Occipital lobe (tissue), 2 donors: ENCODE results near the gene OSBPL1A. TPM values are rescaled to one million over a fixed set of nuclear protein-coding genes. Genes with fewer than 3 reads are reported as not detected.

Source experiments
- DNase-seq: peaks from one replicate; lab custom pipeline; 2025; lab: John Stamatoyannopoulos, UW
- total RNA-seq: library from RNA; depleted of rRNA; stranded (reverse); fragments of >200 nt; gene quantifications from one replicate; pipeline ENCODE4 v1.2.3, GENCODE V29; 2014

The OSBPL1A gene
- total RNA-seq, 1 donor from 2014 or later, result 63.9 TPM

DNA sequence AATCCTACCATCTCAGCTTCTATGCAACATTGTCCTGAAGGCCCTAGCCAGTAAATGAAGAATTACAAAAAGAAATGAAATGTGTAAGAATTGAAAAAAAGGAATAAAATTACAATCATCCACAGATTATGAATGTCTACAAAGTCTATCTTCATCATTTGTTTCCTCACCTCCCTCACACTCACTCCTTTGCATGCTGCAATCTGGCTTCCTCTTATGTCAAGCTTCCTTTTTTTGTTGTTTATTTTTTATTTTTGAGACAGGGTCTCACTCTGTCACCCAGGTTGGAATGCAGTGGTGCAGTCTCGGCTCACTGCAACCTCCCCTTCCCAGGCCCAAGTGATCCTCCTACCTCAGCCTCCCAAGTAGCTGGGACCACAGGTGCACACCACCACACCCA is 129.7 kb downstream of the OSBPL1A start:
- no peak for DNase-seq

DNA sequence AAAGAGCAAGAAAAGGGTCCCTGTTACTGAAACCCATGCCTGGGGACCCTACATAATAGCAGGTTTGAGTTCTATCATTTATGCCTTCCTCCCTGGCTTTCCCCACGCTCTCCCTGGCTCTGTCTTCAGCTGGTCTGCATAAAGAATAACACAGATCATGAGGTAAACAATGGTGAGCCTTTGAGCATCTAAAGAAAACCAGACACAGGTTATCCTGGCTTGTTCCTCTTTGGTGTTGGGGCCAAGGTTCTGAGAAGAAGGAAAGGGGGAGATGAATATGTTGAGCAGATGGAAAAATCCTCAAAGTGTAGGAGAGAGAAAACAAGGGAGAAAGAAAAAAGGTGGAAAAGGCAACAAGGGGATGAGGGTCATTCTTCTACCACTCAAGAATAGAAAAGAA is 131.5 kb downstream of the OSBPL1A start:
- no peak for DNase-seq

DNA sequence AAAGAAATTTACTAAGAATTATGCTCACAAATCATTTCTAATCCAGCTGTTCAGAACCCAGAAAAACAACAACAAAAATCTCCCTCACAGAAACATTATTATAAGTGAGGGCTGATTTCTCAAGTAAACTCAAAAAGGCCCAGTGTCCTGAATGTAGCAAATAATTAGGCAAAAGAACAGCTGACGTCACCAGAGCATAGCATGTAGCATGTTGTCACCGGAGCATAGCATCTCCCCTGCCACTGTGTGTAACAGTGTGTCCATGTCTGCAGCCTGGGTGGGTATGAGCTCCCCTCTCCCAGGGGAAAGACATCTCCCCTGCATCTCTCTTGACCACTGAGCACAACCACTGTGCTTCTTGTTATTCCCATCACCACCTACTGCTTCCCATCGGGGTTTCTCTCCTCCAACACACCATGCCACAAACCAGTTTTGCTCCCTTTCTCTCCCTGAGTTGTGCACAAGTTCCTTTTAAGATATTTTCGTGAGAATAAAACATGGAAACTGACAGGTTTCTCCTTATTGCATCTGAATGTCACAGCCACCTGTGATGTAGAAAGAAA is 132.0 kb downstream of the OSBPL1A start:
- DNase-seq, result no peak

DNA sequence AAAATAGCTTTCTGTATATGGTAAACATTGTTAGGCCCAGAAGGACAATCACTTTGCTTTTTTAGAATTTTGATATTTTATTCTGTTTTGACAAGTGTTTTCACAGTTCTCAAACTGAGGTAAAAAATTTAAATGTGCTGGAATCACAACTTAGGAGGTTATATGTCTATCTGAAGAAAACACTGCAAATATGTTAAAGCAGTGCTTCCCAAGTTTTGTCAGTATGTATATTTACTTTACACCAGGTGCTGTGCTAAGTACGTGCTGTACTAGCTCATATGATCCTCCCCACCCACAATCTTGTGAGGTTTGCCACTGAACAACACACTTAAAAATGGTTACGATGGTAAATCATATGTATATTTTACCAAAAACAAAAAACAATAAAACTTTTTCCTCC is 134.6 kb downstream of the OSBPL1A start:
- DNase-seq, result no peak

DNA sequence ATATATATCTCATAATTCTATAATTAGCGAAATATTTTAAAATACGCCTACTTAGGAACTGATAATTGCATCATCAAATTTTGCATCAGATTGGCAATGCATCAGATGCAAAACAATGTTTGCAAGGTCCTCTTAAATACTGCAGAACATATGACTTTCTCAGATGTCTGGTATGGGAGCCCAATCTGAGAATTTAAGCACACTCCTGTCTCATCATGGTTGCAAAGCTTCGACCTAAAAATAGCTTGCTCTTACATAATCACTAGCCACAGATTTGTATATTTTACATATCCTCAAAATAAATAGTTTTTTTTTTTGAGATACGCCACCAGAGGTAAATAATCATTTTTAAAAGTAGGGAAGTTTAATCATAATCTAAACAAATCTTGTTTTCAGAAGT is 135.5 kb downstream of the OSBPL1A start:
- DNase-seq, result no peak

DNA sequence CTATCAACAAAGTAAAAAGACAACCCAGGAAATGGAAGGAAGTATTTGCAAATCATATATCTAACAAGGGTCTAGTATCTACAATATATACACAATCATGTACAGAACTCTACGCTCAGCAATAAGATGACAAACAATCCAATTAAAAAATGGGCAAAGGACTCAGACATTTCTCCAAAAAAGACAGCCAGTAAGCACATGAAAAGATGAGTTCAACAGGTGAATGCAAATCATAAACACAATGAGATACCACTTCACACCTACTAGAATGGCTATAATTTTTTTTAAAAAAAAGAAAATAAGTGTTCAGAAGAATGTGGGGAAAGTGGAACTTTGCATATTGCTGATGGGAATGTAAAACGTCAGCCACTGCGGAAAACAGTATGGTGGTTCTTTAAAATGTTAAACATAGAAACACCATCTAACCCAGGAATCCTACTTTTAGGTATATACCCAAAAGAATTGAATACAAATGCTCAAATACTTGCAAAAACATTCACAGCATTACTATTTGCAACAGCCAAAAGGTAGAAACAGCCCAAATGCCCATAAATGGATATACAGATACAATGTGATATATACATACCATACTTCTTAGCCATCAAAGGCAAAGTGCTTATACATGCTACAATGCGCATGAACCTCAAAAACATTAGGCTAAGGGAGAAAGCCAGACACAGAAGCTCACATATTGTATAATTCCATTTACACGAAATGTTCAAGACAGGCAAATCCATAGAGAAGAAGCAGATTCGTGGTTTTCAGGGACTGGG is 137.6 kb downstream of the OSBPL1A start:
- no peak for DNase-seq

DNA sequence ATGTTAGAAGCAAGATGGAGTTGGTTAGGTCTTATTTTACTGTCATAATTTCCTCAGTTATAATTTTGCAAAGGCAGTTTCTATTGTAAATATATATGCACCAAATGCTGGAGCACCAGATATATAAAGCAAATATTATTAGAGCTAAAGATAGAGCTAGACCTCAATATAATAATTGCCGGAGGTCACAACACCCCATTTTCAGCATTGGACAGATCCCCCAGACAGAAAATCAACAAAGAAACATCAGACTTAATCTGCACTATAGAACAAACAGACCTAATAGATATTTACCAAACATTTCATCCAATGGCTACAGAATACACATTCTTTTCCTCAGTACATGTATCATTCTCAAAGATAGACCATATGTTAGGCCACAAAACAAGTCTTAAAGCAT is 143.6 kb downstream of the OSBPL1A start:
- DNase-seq, result no peak

DNA sequence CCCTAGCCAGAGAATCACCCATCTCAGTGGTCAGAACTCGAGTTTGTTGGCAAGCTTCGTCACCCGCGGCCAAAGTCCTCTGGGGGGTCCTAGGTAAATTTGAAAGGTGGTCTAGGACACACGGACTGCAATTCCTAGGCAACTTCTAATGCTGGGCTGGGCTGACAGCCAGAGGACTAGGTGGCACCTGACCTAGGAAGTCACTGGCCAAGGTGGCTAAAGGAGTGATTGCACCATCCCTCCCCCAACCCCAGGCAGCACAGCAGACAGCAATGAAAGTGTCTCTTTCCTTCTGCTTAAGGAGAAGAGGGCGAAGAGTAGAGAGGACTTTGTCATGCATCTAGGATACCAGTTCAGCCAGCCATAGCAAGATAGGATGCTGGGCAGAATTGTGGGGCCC is 147.9 kb downstream of the OSBPL1A start:
- no peak for DNase-seq

DNA sequence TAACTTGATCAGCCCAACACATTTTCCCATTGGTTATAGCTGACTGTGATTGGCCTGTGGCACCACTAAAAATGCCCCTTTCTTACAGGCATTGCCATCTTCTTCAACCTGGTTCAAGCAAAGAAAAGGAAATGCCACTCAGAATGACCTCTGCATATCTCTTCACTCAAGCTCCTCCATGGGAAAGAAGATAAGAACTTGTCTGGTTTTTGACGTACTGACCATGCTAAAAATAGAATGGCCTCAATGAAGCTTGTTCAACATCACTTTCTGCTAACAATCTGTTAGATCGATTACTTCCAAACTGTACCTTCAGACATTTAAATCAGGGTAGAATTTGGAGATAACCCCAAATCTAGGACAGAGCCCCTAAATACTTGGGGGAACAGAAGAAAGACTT is 149.3 kb downstream of the OSBPL1A start:
- DNase-seq, result no peak

DNA sequence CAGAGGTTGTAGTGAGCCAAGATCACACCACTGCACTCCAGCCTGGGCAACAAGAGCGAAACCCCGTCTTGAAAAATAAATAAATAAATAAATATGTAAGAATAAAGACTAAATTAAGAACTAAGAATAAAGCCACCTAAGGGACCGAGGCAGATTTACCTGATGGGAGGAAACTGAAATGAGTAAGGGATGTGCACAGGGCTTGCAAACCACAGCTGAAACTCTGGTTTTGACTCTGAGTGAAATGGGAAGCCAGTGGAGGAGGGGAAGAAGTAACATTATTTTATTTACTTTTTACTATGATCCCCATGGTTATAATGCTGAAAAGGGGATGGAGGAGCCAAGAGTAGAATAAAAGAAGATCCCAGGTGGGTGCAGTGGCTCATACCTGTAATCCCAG is 151.5 kb downstream of the OSBPL1A start:
- DNase-seq, result no peak

DNA sequence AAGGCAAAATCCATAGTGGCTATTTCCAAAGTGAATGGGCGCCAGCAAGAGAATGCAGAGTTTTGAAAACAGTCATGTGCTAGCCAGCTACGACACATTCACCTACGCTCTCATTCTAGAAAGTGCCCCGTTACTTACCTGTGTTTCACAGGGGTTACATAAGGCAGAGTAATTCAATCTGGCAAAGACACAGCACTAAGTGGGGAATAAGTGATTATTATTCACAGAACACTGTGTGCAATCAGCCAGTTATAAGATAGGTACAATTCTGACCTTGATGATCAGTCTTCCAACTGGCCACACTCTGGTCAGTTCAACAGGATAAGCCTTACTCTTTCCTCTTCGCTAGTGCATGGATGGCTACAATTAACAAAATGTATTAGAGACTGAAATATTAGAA is 152.9 kb downstream of the OSBPL1A start:
- no peak for DNase-seq

DNA sequence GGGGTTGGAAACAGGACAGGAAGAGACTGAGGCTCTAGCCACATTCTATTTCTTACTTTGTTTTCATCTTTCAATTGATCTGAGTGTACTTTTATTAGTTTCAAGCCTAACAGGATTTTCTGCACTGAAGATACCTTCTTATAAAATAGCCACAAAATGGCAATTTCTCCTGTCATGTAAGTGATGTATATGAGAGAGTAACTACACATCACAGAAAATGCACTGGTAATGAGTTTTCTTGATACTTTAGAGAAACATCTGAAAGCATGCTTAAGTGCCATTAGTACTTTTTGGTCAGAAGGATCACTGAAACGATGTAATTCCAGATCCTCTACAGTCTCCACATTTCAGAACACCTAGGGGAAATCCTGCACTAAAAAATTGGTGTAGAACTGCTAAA is 153.9 kb downstream of the OSBPL1A start:
- no peak for DNase-seq

DNA sequence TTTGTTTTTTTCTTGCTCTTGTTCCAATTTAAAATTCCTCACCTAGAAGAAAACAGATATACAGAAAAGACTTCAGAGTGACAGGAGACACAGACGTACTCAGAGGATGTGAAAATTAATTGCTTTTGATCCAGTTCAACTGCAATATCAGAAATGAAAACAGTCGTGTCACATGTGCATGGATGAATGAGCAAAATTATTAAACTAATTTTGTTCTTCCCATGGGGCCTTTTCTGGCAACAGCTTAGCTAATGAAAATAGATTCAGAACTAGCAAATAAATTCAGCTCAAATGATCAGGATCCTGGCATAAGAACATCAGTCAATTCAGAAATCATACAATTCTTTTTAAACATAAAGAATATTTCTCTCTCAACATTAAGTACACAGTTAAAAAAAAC is 158.3 kb downstream of the OSBPL1A start:
- no peak for DNase-seq

DNA sequence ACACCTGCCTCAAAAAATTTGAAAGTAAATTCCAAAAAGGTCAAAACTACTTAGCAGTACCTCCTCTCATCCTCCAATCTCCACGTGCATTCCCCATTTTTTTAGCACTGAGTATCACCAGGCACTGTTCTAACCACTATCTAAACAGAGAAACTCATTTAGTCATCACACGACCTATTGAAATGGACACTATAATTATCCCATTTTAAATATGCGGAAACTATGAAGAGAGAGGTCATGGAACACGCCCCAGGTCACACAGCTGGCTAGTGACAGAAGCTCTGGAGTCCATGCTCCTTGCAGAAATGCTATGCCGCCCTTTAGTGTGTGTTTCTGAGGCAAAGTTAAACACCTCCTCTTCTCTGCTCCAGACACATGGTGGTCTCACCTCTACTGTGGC is 159.2 kb downstream of the OSBPL1A start:
- DNase-seq, result no peak

DNA sequence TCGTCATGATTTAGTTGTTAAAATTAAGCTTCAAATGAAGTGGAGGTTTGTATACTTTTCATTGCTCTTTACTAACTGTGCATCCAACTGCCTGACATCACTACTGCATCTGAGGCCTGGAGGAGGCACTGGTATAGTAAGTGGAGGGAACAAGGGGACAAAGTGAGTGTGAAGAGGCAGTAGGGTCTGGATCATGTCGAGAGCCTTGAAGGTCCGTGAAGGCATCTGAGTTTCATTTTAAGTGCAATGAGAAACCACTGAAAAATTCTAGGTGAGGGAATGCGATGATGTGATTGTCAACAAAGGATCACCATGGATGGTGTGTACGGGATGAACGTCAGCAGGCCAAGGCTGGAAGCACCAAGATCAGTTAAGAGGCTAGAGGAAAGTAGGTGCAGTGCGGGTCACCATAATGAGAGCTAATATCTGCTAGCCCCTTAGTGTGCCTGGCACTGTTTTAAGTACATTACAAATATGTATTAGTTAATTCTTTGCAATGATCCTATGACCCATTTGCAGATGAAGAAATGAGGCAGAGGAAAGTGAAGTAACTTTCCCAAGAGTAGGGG is 162.7 kb downstream of the OSBPL1A start:
- no peak for DNase-seq

DNA sequence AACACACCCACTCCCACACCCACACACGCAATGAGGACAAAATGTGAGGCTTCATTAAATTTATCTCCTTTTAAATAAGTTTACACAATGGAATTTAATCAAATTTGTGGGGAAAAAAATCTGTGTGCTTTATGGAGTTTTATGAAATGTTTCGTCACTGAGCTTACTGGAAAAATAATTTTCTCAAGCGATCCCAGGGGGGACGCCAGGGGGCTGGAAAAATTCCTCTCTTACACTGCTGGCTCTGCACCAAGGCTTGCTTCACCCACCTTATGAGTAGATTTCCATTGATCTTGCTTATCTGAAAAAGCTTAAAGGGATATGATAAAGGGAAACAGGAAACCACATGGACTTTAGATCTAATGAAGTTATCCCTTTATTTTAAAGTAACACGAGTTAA is 163.3 kb downstream of the OSBPL1A start:
- DNase-seq, result no peak

DNA sequence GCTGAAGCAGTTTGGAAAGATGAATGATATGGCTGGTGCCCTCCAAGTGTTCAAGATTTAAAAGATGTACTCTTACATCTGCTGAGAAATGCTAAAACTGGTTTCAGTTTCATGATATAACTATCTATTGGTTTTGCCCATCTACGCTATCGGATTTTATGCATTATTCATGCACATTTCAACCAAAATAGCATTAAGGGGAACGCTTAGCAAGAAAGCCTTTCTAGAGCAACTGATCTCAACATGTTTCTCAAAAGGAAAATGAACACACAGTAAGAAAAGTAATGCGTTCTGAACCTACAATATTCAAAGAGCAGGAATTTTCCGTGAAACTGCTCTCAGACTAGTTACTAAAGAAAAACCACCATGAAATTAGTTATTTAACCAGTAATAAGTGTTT is 164.8 kb downstream of the OSBPL1A start:
- DNase-seq, result no peak

DNA sequence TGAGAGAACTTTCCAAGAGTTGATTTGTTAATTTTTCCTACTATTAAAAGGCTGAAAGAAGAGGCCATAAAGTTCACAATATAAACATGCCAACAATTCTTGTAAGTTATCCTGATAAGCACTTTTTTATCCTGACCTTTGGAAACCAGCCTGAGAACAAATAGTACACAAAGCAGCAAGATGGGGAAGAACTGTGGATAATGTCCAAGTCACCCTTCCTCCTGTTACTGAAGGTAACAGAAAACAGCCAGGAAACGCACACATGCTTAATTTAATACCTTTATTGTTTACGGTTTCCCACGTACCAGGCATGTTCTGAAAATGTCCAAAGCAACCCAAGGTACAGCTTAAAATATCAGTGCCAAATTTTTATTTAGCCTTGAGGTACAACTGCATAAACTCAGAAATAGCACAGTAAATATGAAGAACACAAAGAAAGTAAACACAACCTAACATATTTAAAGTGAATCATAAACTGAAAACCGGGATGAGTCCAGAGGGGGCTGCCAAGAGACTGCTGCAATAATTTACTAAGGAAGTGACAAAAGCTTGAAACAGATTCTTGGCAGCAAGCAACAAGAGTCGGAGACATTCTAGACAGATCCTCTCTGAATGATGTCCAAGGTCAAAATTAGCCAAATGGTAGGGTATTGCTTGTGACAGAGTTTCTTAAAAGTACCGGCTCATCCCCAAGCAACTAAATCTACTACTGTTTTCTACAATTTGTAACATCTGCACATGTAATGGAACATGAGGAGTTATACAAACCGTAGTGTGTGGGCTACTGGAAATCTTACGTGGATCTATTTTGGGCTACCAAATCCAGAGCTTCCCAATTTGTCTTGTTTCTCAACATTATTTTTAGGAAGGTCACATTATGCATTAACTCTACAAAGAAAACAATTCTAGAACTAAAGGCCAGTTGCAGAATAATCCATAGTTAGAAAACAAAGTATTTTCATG is 165.6 kb downstream of the OSBPL1A start:
- no peak for DNase-seq

DNA sequence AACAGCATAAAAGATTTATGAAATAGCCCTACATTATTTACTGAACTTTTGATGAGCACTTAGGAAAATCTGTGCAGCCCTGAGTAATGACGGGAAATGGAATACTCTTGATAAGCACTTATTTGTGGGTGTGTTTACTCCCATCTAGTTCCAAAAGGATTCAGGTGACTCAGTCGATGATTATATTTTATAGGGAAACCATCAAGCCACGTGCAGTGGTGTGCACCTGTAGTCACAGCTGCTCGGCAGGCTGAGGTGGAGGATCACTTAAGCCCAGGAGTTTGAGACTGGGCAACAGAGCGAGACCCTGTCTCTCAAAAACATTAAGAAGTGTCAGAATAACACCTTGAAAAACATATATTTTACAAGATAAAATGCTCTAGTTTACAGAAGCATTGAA is 166.9 kb downstream of the OSBPL1A start:
- DNase-seq, result no peak

DNA sequence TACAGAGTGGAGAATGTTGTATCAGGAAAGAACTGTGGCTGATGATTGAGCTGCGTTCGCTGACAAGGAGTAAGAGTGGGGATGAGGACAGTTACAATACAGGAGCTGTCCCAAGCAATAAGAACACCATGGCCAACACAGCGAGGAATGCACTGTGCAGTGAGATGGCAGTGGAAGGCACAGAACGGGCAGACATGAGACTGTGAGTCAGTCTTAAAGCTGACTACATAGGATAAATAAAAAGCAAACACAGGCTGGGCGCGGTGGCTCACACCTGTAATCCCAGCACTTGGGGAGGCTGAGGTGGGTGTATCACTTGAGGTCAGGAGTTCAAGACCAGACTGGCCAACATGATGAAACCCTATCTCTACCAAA is 169.0 kb downstream of the OSBPL1A start:
- no peak for DNase-seq

DNA sequence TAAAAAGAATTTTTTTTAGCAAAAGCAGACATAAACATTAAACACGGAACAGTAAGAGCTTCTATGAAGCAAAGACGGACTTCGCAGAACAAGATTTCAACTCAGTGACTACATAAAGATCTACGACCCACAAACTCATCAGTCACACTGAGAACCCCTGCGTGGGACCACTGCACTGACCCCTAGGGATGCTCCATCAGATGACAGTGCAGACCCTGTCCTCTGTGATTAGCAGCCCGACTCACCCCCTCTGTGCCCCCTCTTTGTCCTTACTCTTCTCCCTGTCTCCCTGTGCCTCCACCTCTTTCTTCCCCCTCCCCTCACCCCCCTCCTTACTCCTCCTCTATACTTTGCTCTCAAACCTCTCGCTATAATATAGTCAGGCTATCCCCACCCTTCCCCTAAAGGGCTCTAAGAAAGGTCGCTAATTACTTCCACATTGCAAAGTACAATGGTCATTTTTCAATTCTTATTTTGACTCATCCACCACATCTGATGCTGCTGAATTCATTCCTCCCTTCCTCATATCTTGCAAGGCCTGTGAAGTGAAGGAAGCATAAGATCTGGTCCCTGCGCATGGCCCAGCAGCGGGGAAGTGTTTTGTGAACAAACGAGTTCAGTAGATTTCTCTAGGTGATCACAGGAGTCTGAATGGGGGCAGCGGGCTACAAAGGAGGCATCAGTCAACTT is 169.5 kb downstream of the OSBPL1A start:
- no peak for DNase-seq

DNA sequence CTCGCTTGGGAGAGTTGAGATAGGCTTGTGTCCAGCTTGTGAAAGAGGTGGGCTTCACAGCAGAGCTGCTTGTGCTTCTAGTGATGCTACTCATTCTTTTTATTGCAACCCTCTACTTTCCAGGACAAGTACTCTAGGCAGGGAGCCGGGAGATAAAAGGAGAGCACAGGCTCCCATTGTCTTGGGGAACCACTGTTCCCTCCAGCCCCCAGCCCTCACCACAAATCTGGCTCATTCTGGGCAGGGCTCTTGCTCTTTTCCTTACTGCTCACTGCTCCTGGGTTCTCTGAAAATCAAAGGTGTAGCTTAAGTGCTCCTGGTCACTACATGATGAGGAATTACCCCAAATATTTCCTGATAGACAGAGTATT is 177.3 kb downstream of the OSBPL1A start:
- no peak for DNase-seq
